HG02623 (cell line): ENCODE data around the gene FAM78A.

Experiments
- ATAC-seq: cut with Tn5 transposase; IDR thresholded peaks from one replicate; pipeline ENCODE4 v1.9.1; 2021; ENCODE audit warnings: moderate library complexity; ENCODE audit not compliant: unreplicated experiment

FAM78A gene

GRCh38 chr9:131240047-131240921 lies 36.0 kb downstream of the FAM78A start:
- ATAC-seq, result no peak

GRCh38 chr9:131239161-131239975 lies 36.9 kb downstream of the FAM78A start:
- no peak for ATAC-seq

DNA sequence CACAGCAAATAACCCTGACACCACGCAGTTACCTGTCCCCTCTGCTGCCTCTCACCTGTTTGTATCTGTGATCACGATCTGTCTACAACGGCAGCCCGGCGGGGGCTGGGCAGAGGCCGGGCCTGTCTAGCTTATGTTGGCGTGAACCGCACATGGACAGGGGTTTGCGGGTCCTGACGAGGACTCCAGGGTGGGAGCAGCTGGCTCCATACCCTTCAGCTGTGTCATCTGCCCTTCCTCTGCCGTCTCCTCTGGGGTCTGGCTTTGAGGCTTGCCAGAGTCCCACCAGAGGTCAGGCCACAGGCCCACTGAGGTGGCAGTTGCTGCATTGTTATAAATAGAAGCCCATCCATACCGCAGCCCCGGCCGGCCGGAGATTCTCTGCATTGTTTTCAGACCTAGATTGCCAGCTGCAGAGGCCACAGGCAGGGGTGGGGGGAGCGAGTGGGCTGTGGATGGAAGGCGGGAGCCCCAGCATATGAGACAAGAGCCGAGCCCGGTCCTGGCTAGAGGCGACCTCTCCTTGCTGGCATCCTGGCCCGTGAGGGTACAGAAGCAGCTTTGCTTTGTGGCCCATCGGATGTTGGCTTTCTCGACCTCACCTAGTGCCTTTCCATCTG lies 37.8 kb downstream of the FAM78A start:
- ATAC-seq, result no peak

DNA sequence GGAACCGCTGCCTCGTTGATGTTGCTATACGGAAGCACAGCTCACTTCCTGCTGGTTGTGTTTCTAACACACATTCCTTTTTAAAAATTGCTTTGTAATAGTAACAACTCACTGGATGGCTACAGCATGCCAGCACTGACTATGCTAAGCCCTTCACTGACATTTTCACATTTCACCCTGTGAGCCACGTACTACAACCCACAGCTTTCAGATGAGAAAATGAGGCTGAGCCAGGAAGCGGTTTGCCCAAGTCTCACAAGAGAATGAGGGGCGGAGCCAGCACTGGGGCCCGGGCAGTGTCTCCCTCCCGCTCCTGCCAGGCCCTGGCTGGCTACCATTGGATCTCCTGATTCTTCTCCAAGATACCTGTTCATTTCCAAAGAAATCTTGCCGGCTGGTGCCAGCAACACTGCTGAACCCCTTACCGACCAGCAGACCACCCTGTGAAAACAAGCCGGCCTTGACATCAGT lies 38.3 kb downstream of the FAM78A start:
- ATAC-seq, result peak; percentile 82

DNA sequence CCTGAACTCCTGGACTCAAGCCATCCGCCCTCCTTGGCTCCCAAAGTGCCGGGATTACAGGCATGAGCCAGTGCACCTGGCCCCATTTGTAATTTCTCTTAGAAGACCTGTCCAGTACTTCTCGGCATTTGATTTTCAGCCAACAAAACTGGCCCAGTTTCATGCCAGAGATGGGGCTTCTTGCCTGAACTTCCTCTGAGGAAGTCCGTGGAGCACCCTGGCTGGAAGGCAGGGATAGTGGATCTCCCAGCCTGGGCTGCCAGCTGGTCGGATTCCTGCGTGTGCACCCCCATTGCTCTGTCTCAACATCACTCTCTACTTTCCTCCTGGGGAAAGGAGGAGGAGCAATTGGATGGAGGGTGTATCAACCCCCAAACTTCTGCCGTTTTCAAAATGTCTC lies 39.0 kb downstream of the FAM78A start:
- no peak for ATAC-seq

DNA sequence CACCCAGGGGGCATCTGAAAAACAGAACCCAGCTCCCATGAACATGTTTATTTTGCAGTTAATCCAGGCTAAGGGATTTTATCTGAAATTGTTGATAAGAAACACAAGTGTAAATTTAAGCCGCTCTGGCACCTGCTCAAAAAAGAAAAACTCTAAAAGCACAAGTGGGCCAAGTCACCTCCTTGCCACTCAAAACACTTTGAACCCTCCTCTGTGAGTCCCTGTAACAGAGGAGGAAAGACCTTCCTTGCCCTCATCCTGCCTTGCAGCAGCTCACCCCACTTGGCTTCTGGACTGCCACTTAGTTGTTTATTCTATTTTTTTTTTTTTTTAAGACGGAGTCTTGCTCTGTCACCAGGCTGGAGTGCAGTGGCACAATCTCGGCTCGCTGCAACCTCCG lies 39.5 kb downstream of the FAM78A start:
- no peak for ATAC-seq

GRCh38 chr9:131236161-131236560 lies 40.1 kb downstream of the FAM78A start:
- ATAC-seq, result no peak

DNA sequence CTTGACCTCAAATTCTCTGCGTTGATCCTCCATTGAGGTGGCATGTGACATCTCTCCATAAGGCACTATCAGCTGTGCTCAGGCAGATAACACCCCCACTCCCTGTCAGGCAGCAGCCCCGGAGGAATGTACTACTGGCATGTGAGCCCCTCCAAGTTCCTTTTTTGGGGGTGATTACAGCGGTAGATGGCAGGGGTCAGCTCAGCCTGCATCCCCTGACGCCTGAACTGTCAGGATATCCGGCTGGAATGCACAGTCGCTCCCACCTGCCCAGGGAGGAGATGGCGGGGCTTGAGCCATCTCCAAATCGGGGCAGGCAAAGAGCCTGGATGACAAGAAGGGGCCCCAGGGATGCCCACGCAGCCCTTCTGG lies 40.8 kb downstream of the FAM78A start:
- no peak for ATAC-seq

GRCh38 chr9:131234799-131235479 lies 41.4 kb downstream of the FAM78A start:
- no peak for ATAC-seq

DNA sequence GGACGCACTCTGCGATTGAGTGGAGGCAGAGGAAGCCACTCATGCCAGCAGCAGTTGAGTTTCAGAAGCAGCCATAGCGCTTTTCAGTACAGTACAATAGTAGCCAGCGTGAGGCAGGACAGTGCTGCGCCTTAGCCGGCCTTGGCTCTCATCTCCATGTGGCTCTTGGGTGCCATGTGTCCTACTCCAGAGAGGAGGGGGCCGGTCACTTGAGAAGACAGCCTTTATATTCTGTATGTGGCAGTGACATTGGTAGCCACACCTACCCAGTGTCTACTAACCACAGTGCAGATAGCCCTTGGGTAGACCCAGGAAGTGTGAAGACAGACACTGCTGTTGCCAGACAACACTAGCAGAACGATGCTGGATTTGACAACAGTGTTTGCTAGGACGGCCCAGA lies 42.3 kb downstream of the FAM78A start:
- ATAC-seq, result no peak

GRCh38 chr9:131233556-131233955 lies 42.8 kb downstream of the FAM78A start:
- no peak for ATAC-seq

DNA sequence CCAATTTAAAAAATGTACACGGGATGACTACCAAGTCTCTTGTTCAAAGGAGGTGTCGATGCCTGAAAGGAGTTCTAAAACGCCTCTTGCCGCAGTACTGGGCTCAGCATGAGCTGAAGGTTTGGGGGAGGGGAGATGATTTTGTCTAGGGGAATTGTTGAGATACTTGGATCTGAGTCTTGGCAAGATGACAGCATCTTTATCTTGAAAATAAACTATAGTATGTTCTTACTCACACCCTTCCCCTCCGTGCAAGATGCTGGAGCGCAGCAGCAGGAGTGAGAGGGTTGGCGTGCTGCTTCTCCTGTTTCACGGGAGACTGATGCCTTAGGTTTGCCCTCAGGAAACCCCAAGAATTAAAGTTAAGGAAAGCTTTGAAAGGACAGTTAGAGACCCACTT lies 47.3 kb downstream of the FAM78A start:
- ATAC-seq, result no peak

GRCh38 chr9:131227959-131228460 lies 48.3 kb downstream of the FAM78A start:
- no peak for ATAC-seq

GRCh38 chr9:131227112-131227958 lies 49.0 kb downstream of the FAM78A start:
- no peak for ATAC-seq

DNA sequence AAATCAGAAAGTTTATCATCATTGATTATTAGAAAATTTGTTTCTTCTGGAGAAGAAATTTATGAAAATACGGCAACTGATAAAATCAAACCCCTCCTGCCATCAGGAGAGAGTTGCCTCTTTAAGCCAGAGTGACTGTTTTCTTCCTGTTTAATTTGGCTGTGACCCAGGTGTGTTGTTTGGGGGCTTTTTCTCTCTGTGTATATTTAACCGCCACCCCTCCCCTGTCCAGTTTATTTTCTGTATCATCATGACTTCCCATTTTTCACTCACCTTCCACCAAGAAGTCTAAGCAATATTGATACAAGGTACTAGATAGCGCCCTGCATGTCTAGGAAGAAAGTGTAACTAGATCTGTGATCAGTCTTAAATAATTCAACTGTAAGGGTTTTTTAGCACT lies 50.1 kb downstream of the FAM78A start:
- ATAC-seq, result no peak

DNA sequence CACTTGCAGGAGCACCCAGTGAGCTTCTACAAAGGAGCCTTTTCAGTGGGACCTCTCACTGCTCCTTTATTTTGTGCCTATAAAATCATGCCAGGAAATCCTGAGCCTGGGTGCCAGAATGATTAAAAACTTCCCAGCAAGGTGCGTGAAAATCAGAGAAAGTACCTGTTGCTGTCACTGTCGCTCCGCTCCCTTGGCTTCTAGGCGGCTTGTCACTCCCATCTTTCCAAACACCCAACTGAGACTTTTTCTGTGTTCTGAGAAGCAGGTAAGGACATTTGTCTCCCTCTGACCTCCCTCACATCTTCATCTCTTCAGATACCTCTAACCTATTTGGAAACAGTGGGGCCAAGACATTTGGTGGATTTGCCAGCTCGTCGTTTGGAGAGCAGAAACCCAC lies 53.9 kb downstream of the FAM78A start:
- no peak for ATAC-seq

GRCh38 chr9:131220485-131220884 lies 55.8 kb downstream of the FAM78A start:
- ATAC-seq, result no peak

- ATAC-seq, result no peak
Measured at GRCh38 chr9:131218370-131218769, 57.9 kb downstream of the FAM78A start.

DNA sequence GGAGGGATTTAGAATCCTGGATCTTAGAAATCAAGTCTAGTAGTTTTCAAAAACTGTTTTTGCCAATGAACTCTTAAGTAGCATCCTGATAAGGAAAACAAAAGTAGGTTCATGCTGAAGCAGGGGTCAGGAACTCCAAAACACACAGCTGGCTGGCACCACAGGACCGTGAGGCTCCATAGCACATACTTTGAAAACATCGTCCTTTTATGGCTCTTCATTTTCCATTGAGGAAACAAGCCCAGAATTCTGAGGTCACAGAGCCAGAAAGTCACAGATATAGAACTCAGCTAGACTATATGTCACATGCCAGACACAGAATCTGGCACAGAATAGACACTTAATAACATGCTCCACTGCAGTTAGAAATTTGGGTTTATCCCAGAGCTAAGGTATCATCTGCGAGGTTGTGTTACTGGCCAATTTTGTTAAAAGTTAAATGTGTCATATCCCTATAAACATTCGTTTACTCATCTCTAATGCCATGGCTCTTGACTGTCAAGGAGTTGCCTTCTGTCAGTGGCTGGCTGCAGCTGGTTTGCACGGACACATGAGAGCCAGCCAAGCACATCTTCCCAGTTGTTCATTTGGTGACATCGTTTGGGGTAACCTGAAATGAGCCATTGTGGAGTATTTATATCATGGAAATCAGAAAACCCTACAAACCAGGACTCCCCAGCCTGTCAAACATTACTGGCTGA lies 58.8 kb downstream of the FAM78A start:
- ATAC-seq, result no peak
